WTC11 (cell line): ENCODE results near the gene HOXA10. TPM values are rescaled to one million over a fixed set of nuclear protein-coding genes. Genes with fewer than 3 reads are reported as not detected.

ENCODE experiments used
- ATAC-seq: fragments of 200-7000 bp; cut with Tn5 transposase; 2 replicates; pipeline ENCODE4 v1.10.0; 2021; ENCODE audit warnings: mild to moderate bottlenecking, moderate library complexity
- CTCF ChIA-PET: fragments of 300-600 bp; sonication (Branson Sonifier 250); formaldehyde crosslinking; loops from one replicate; lab custom pipeline; 2021; ENCODE audit warnings: antibody characterized with exemption; lab: Charles Lee
- POLR2A ChIA-PET: fragments of 350-600 bp; sonication (Branson Sonifier 250); formaldehyde crosslinking; loops from one replicate; lab custom pipeline; 2021; ENCODE audit warnings: antibody characterized with exemption; lab: Charles Lee
- DNase-seq: peaks from one replicate; pipeline ENCODE4 v3.0.0; 2021; ENCODE audit warnings: low spot score
- H3K27ac Mint-ChIP-seq: 2 replicates; pipeline ENCODE4 v1.8.0; 2021; ENCODE audit warnings: mixed read lengths
- H3K27me3 Mint-ChIP-seq: 2 replicates; pipeline ENCODE4 v1.8.0; 2021; ENCODE audit warnings: low read depth, mild to moderate bottlenecking, moderate library complexity, mixed read lengths
- H3K36me3 Mint-ChIP-seq: 2 replicates; pipeline ENCODE4 v1.8.0; 2021; ENCODE audit warnings: mixed read lengths
- H3K4me1 Mint-ChIP-seq: 2 replicates; pipeline ENCODE4 v1.8.0; 2022; ENCODE audit warnings: mixed read lengths
- H3K4me3 Mint-ChIP-seq: 2 replicates; pipeline ENCODE4 v1.8.0; 2021; ENCODE audit warnings: mild to moderate bottlenecking, moderate library complexity, mixed read lengths
- H3K9me3 Mint-ChIP-seq: 2 replicates; pipeline ENCODE4 v1.8.0; 2021; ENCODE audit warnings: mixed read lengths
- ATF1 ChIP-seq: sonication (generic); formaldehyde crosslinking; IDR thresholded peaks from 2 replicates; pipeline ENCODE4 v1.8.1; 2023; ENCODE audit warnings: mild to moderate bottlenecking, moderate library complexity, missing genetic modification reagents
- ATF3 ChIP-seq: sonication (generic); formaldehyde crosslinking; conservative IDR thresholded peaks from 2 replicates; pipeline ENCODE4 v1.8.1; 2022; ENCODE audit warnings: mild to moderate bottlenecking, missing genetic modification reagents
- CREB1 ChIP-seq: sonication (generic); formaldehyde crosslinking; IDR thresholded peaks from 2 replicates; pipeline ENCODE4 v1.8.0; 2023; ENCODE audit warnings: mild to moderate bottlenecking, missing genetic modification reagents
- EMX1 ChIP-seq: fragments of 250-450 bp; sonication (Bioruptor Pico); IDR thresholded peaks from 2 replicates; pipeline ENCODE4 v1.8.0; 2021; ENCODE audit warnings: mild to moderate bottlenecking
- ESRRA ChIP-seq: sonication (generic); formaldehyde crosslinking; IDR thresholded peaks from 2 replicates; pipeline ENCODE4 v1.8.1; 2022; ENCODE audit warnings: mild to moderate bottlenecking, missing genetic modification reagents, borderline replicate concordance
- HMGXB4 ChIP-seq: sonication (generic); formaldehyde crosslinking; IDR thresholded peaks from 2 replicates; pipeline ENCODE4 v1.8.1; 2023; ENCODE audit warnings: mild to moderate bottlenecking, moderate library complexity, missing genetic modification reagents
- IRF1 ChIP-seq: sonication (generic); formaldehyde crosslinking; IDR thresholded peaks from 2 replicates; pipeline ENCODE4 v1.8.0; 2023; ENCODE audit warnings: missing genetic modification reagents
- IRF2 ChIP-seq: sonication (generic); formaldehyde crosslinking; IDR thresholded peaks from 2 replicates; pipeline ENCODE4 v1.8.0; 2022; ENCODE audit warnings: low read depth, missing genetic modification reagents, borderline replicate concordance
- NR1H2 ChIP-seq: sonication (generic); formaldehyde crosslinking; IDR thresholded peaks from 2 replicates; pipeline ENCODE4 v1.9.0; 2021; ENCODE audit warnings: mild to moderate bottlenecking, moderate library complexity, missing genetic modification reagents
- NR2C2 ChIP-seq: sonication (generic); formaldehyde crosslinking; IDR thresholded peaks from 2 replicates; pipeline ENCODE4 v1.8.0; 2022; ENCODE audit warnings: mild to moderate bottlenecking, missing genetic modification reagents
- USF1 ChIP-seq: sonication (generic); formaldehyde crosslinking; IDR thresholded peaks from 2 replicates; pipeline ENCODE4 v1.8.0; 2022; ENCODE audit warnings: mild to moderate bottlenecking, missing genetic modification reagents
- ZBTB43 ChIP-seq: sonication (generic); formaldehyde crosslinking; IDR thresholded peaks from 2 replicates; pipeline ENCODE4 v1.8.1; 2023; ENCODE audit warnings: mild to moderate bottlenecking, missing genetic modification reagents
- ZNF138 ChIP-seq: sonication (generic); formaldehyde crosslinking; conservative IDR thresholded peaks from 2 replicates; pipeline ENCODE4 v1.8.1; 2022; ENCODE audit warnings: mild to moderate bottlenecking, moderate library complexity, missing genetic modification reagents
- ZNF232 ChIP-seq: sonication (generic); formaldehyde crosslinking; IDR thresholded peaks from 2 replicates; pipeline ENCODE4 v1.8.0; 2022; ENCODE audit warnings: mild to moderate bottlenecking, missing genetic modification reagents
- ZNF416 ChIP-seq: fragments of 250-450 bp; sonication (Bioruptor Pico); IDR thresholded peaks from 2 replicates; pipeline ENCODE4 v1.9.0; 2021; ENCODE audit warnings: mild to moderate bottlenecking, inconsistent platforms
- ZNF532 ChIP-seq: fragments of 250-450 bp; sonication (Bioruptor Pico); IDR thresholded peaks from 2 replicates; pipeline ENCODE4 v1.9.0; 2021; ENCODE audit warnings: mild to moderate bottlenecking, borderline replicate concordance
- ZSCAN18 ChIP-seq: fragments of 250-450 bp; sonication (Bioruptor Pico); IDR thresholded peaks from 2 replicates; pipeline ENCODE4 v2.1.2; 2022; ENCODE audit warnings: mild to moderate bottlenecking, moderate library complexity
- total RNA-seq: library from RNA; stranded (reverse); gene quantifications from 3 replicates; pipeline ENCODE4 v1.2.3, GENCODE V29; 2021

Gene HOXA10
- total RNA-seq, 1 experiment from 2014 or later = 0.07 TPM

GRCh38 chr7:27172315-27172774 lies 1.8 kb downstream of the HOXA10 start (continued):
- TF ChIP-seq ZNF532 (CRISPR knock-in tag) = no peak

- no peak overlapping the region for H3K4me3 Mint-ChIP-seq
- TF ChIP-seq ZNF416 (CRISPR knock-in tag) = no peak
- no peak for TF ChIP-seq ATF3 (CRISPR knock-in tag)
- no peak for TF ChIP-seq IRF1 (CRISPR knock-in tag)
- no peak for TF ChIP-seq ESRRA (CRISPR knock-in tag)
- TF ChIP-seq ZNF232 = no peak
- no peak for TF ChIP-seq IRF2
- TF ChIP-seq CREB1 (CRISPR knock-in tag) = no peak
- TF ChIP-seq HMGXB4 = no peak
- no peak for TF ChIP-seq NR2C2 (CRISPR knock-in tag)
- no peak for TF ChIP-seq NR1H2 (CRISPR knock-in tag)
- TF ChIP-seq ATF1 (CRISPR knock-in tag) = no peak
- TF ChIP-seq EMX1 (CRISPR knock-in tag) = no peak
- no peak for TF ChIP-seq ZNF138 (CRISPR knock-in tag)
- TF ChIP-seq ZBTB43 (CRISPR knock-in tag) = no peak
- TF ChIP-seq USF1 (CRISPR knock-in tag) = no peak
- TF ChIP-seq ZSCAN18 = no peak
- H3K4me1 Mint-ChIP-seq = peaks cover 25% of the 10 kb centered on the region
- 0 out of 2 replicates have a peak, but pooled peaks cover 2% of the 10 kb centered on the region for H3K36me3 Mint-ChIP-seq
- CTCF ChIA-PET = interaction anchor here (1.1 to 3.7 kb wide), 2 partner anchors 8 to 11 kb away, joined by 5 to 22 read pairs; no protein-coding TSS in a partner anchor
- no peak overlapping the region for H3K27ac Mint-ChIP-seq
- DNase-seq (no peak), ATAC-seq (no peak)
- H3K9me3 Mint-ChIP-seq = no peaks in the 10 kb centered on the region
- POLR2A ChIA-PET = no interaction called here
- H3K27me3 Mint-ChIP-seq = peaks cover 99% of the 10 kb centered on the region
Observed at GRCh38 chr7:27171637-27172314, 2.3 kb downstream of the HOXA10 start.
